Esophagus (tissue), 2 donors: ENCODE results near the gene FBLN1. TPM values are rescaled to one million over a fixed set of nuclear protein-coding genes. Genes with fewer than 3 reads are reported as not detected.

ENCODE experiments used
- H3K27ac ChIP-seq, 2 donors: one replicate each; pipeline ENCODE4 v1.5.1; 2013; ENCODE audit warnings: low read depth in 2 of 2, mild to moderate bottlenecking in 2 of 2, inconsistent platforms in 1 of 2, low read length in 1 of 2, moderate library complexity in 1 of 2
- H3K27me3 ChIP-seq, 2 donors: one replicate each; pipeline ENCODE4 v1.6.1; 2013; ENCODE audit warnings: low read length in 2 of 2, control low read depth in 1 of 2, mild to moderate bottlenecking in 1 of 2; ENCODE audit not compliant: insufficient read depth in 2 of 2, control insufficient read depth in 1 of 2
- H3K36me3 ChIP-seq, 2 donors: one replicate each; pipeline ENCODE4 v1.6.1; 2013; ENCODE audit warnings: low read length in 1 of 2; ENCODE audit not compliant: control insufficient read depth in 2 of 2, insufficient read depth in 2 of 2
- H3K4me1 ChIP-seq, 2 donors: one replicate each; pipeline ENCODE4 v1.6.1; 2013; ENCODE audit warnings: low read length in 1 of 2; ENCODE audit not compliant: control insufficient read depth in 2 of 2, insufficient read depth in 2 of 2
- H3K4me3 ChIP-seq, 2 donors: one replicate each; pipeline ENCODE4 v1.5.1; 2013; ENCODE audit warnings: low read length in 2 of 2, mild to moderate bottlenecking in 2 of 2, low read depth in 1 of 2, moderate library complexity in 1 of 2
- H3K9me3 ChIP-seq, 2 donors: one replicate each; pipeline ENCODE4 v1.6.1; 2013; ENCODE audit warnings: mild to moderate bottlenecking in 2 of 2, low read depth in 1 of 2, low read length in 1 of 2, moderate library complexity in 1 of 2; ENCODE audit not compliant: control insufficient read depth in 2 of 2, insufficient read depth in 1 of 2
- WGBS, 2 donors: extraction: QIAGEN DNeasy Blood & Tissue Kit; methylation state at CpG; one replicate each; pipeline ENCODE4 v1.1.7; 2013; 5-methylcytosine and 5-hydroxymethylcytosine counted together
- polyA plus RNA-seq, 2 donors: library from polyadenylated mRNA; stranded (reverse); fragments of 200-250 nt; gene quantifications; one replicate each; pipeline ENCODE4 v1.2.3, GENCODE V29; 2013
- donor health status: healthy with polysubstance abuse.
- donor health status: Bipolar disorder and iron deficiency.

Gene FBLN1
- polyA plus RNA-seq, 2 donors, result 18.8 to 50.3 TPM

DNA sequence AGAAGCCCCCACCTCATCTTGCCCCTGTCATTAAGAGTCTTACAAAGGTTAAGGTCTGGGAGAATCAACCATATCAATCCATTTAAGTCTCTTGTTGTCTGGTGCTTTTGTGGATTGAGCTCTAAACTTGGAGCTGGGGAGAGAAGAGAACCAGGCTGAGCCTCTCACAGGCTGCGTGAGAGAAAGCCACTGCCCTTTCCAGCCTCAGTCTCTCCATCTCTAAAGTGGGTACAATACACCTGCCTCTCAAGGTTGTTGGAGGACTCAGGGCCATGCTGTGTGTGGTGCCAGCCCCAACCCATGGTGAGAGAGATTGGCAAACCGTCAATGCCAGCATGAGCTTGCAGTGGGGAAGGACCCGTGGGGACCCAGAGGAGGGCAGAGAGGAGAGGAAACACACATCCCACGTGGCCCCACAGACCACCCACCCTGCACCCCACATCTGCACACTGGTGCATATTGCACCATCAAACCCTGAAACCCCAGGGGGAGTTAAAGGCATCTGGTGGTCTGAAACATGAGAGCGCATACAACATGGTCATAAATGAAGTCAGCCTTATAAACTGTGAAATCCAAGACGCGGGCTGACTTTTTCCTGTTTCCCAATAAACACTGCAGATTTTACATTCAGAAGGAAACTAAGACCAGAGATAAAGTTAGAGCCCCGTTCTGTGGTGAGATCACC lies 27.5 kb upstream of the FBLN1 start:
- WGBS, 2 donors, result 67 to 74% methylated on average over 8 of the region's 8 CpGs
- H3K4me3 ChIP-seq, result no peak overlapping the region

DNA sequence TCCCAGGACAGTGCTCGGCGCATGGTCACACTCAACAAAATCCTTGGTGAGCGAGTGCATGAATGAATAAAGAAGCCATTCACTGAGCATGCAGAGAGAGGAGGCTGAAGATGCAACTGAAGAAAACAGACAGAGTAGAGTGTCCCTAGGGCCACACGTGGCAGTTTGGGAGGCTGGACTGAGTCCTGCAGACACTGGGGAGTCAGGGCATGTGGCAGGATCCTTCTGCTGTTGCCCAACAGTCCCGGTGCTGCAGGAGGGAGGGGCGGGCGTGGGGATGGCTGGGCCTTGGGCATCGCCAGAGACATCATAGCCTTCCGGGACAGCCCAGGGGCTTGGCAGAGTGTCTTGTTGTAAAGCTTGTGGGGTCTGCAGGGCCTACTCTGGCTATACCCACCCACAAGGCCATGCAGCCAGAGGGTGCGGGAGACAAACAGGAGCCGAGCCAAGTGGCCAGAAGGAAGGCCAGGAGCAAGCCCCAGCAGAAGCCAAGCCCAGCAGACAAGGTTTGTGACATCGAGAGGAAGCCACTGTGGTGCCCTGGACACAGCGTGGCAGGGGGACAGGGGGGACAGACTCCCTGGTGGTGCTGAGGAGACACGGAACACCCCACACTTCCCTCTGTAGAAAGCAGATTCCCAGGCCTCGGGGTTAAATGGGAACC lies 26.7 kb upstream of the FBLN1 start:
- Histone ChIP-seq H3K27me3 (no peaks in the 10 kb centered on the region), H3K36me3 (no peaks in the 10 kb centered on the region), H3K27ac (no peak overlapping the region), H3K9me3 (no peaks in the 10 kb centered on the region), H3K4me1 (no peaks in the 10 kb centered on the region), H3K4me3 (no peak overlapping the region)
- WGBS, 2 donors, result 77 to 82% methylated on average over 15 of the region's 15 CpGs

More for the DNA sequence above, 27.5 kb upstream of the FBLN1 start:
- no peaks in the 10 kb centered on the region for H3K36me3 ChIP-seq
- no peaks in the 10 kb centered on the region for H3K27me3 ChIP-seq
- no peaks in the 10 kb centered on the region for H3K9me3 ChIP-seq
- no peak overlapping the region for H3K27ac ChIP-seq
- no peaks in the 10 kb centered on the region for H3K4me1 ChIP-seq

DNA sequence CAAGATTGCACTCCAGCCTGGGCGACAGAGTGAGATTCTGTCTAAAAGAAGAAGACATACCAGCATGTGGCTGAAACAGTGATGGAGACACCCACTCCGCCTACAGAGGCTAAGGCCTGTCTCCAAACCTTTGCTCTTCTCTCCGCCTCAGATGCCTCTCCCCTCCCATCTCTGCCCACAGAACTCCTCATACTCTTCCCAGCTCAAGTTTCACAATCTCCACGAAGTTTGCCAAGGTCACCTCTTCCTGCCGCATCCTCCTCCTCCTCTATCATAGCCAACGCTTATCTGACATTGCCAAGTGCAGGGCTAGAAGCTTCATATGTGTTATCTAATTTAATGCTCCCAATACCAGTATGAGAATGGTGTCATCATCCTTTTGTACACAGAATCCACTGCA lies 25.9 kb upstream of the FBLN1 start:
- 72 to 80% methylated on average over 6 of the region's 6 CpGs for WGBS, 2 donors
- H3K27ac ChIP-seq, result no peak overlapping the region
- H3K4me1 ChIP-seq, result no peaks in the 10 kb centered on the region
- no peaks in the 10 kb centered on the region for H3K27me3 ChIP-seq
- no peaks in the 10 kb centered on the region for H3K9me3 ChIP-seq
- H3K4me3 ChIP-seq, result no peak overlapping the region
- no peaks in the 10 kb centered on the region for H3K36me3 ChIP-seq

DNA sequence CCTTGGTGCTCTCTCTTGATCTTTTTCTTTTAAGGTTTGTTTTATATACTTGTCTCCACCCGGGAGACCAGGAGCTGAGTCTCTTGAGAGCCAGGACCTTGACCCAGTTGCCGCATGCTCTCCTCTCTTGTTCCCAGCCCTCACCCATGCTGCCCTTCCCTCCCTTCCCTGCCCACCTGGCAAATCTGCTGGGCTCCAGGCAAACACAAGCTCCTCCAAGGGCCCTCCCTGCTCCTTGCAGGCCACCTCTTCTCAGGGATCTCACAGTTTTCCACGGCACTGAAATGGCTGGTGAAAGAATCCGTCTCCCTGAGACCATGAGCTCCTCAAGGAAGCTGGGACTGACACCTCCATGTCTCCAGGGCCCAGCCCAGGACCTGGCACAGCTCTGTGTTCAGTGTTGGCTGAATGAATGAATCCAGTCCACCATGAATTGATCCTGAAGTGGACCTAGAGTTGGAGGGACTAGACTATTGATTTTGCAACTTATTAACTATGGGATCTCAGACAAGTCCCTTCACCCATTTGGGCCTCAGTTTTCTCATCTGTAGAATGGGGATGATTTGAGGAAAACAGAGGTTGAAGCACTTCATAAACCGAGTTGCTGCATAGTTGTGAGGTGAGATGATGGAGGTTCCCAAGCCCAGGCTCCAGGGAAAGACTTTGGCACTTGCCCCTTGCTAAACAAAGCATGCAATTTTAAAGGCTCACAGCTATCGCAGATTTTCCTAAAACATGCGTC lies 25.1 kb upstream of the FBLN1 start:
- Histone ChIP-seq H3K9me3 (no peaks in the 10 kb centered on the region), H3K36me3 (no peaks in the 10 kb centered on the region), H3K27ac (no peak overlapping the region), H3K4me1 (no peaks in the 10 kb centered on the region), H3K27me3 (no peaks in the 10 kb centered on the region), H3K4me3 (no peak overlapping the region)
- 84 to 89% methylated on average over 7 of the region's 7 CpGs for WGBS, 2 donors

DNA sequence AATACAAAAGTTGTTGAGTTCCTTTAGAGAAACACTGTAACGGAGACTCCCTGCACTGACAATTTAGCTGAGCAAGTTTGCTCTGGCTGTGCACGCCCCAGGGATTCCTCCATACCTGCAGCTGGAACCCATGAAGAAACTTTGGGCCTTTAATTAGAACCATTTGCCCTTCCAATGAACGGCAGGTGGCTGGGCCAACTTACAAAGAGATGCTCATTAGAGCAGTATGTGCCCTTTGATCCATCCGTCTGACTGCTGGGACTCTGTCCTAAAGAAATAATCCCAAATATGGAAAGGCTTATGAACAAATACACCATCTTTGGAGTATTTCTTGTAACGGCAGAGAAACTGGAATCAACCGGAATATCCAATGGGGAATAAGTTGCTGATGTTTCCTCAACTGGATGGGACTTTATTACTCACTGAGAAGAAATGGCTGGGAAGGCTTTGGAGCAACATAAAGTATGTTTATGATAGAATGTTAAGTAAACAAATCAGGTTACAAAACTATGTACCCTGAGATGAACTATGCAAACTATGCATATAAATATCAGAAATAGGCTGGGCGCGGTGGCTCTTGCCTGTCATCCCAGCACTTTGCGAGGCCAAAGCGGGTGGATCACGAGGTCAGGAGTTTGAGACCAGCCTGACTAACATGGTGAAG lies 24.4 kb upstream of the FBLN1 start:
- H3K27ac ChIP-seq, result no peak overlapping the region
- H3K9me3 ChIP-seq, result no peaks in the 10 kb centered on the region
- 75 to 79% methylated on average over 11 of the region's 11 CpGs for WGBS, 2 donors
- no peaks in the 10 kb centered on the region for H3K4me1 ChIP-seq
- H3K36me3 ChIP-seq, result no peaks in the 10 kb centered on the region
- no peaks in the 10 kb centered on the region for H3K27me3 ChIP-seq
- no peak overlapping the region for H3K4me3 ChIP-seq

DNA sequence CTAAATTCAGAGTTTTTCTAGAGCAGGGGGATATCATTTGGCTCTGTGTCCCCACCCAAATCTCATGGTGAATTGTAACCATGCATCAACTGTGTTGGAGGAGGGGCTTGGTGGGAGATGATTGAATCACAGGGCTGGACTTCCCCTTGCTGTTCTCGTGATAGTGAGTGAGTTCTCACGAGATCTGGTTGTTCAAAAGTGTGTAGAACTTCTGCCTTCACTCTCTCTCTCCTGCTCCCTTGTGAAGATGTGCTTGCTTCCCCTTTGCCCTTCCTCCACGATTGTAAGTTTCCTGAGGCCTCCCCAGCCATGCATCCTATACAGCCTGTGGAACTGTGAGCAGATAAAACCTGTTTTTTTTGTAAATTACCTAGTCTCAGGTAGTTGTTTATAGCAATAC lies 22.0 kb upstream of the FBLN1 start:
- H3K27me3 ChIP-seq, result no peaks in the 10 kb centered on the region
- H3K4me3 ChIP-seq, result no peak overlapping the region
- H3K36me3 ChIP-seq, result no peaks in the 10 kb centered on the region
- H3K4me1 ChIP-seq, result no peaks in the 10 kb centered on the region
- WGBS, 2 donors, result 78 to 81% methylated on average over 3 of the region's 3 CpGs
- H3K27ac ChIP-seq, result no peak overlapping the region
- no peaks in the 10 kb centered on the region for H3K9me3 ChIP-seq

DNA sequence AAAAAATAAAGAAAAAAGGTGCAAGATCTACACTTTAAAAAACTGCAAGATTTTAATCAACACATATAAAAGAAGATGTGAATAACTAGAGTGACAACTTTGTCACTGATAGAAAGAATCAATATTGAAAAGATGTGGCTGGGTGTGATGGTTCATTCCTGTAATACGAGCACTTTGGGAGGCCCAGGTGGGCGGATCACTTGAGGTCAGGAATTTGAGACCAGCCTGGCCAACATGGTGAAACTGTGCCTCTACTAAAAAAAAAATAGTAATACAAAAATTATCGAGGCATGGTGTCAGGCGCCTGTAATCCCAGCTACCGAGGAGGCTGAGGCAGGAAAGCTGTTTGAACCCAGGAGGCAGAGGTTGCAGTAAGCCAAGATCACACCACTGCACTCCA lies 21.0 kb upstream of the FBLN1 start:
- Histone ChIP-seq H3K9me3 (no peaks in the 10 kb centered on the region), H3K36me3 (no peaks in the 10 kb centered on the region), H3K4me3 (no peak overlapping the region), H3K27me3 (no peaks in the 10 kb centered on the region), H3K4me1 (no peaks in the 10 kb centered on the region), H3K27ac (no peak overlapping the region)
- 78 to 85% methylated on average over 5 of the region's 5 CpGs for WGBS, 2 donors

DNA sequence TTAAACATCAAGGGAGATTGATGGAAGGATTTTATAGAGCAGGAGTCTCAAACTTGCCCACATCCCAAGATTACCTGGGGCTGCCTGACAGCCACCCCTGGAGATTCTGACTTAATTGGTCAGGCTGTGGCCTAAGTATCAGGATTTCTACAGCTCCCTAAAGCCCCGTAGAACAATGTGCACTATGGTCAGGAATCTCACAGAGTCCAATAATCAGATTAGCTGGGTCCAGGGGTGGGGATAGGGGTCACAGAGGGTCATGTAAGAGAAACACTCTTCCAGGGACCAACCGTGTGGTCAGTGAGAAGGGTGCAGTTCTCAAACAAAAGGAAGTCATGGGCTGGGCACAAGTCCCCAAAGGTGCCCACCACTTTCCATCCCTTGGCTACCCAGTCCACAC lies 20.5 kb upstream of the FBLN1 start:
- no peak overlapping the region for H3K27ac ChIP-seq
- no peak overlapping the region for H3K4me3 ChIP-seq
- no peaks in the 10 kb centered on the region for H3K27me3 ChIP-seq
- H3K36me3 ChIP-seq, result no peaks in the 10 kb centered on the region
- WGBS, 2 donors, result 74 to 80% methylated on average over 2 of the region's 2 CpGs
- no peaks in the 10 kb centered on the region for H3K9me3 ChIP-seq
- no peaks in the 10 kb centered on the region for H3K4me1 ChIP-seq

DNA sequence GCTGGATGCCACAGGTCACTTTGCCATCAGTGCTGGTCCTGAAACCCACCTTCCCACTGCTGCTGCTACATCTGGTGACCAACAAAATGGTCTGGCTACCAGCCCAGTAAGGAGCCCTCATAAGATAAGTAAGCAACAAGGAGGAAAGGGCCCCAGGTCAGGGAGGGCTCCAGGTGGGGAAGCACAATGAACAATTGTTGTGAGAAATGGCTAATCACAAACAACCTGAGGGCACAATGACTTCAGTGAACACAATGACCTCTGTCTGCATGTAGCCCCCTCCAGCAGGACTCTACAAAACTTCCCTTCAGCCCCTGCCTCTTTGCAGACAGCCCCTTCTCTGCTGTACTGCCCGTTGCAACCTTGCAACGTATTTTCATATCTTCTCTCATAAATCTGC lies 19.4 kb upstream of the FBLN1 start:
- no peak overlapping the region for H3K27ac ChIP-seq
- H3K4me1 ChIP-seq, result no peaks in the 10 kb centered on the region
- no peaks in the 10 kb centered on the region for H3K9me3 ChIP-seq
- no peaks in the 10 kb centered on the region for H3K36me3 ChIP-seq
- 90 to 95% methylated on average over 2 of the region's 2 CpGs for WGBS, 2 donors
- H3K27me3 ChIP-seq, result no peaks in the 10 kb centered on the region
- no peak overlapping the region for H3K4me3 ChIP-seq
